H1 (cell line): ENCODE data around the gene COQ8A. TPM values are rescaled to one million over a fixed set of nuclear protein-coding genes. Genes with fewer than 3 reads are reported as not detected.

Experiments
- CTCF ChIA-PET: fragments of 300-600 bp; sonication (Branson Sonifier 250); formaldehyde crosslinking; loops from one replicate; lab custom pipeline; 2021; ENCODE audit not compliant: partially characterized antibody; lab: Charles Lee
- POLR2A ChIA-PET: fragments of 300-600 bp; sonication (Branson Sonifier 250); formaldehyde crosslinking; loops from one replicate; lab custom pipeline; 2021; ENCODE audit warnings: inconsistent platforms; ENCODE audit not compliant: partially characterized antibody; lab: Charles Lee
- DNase-seq, 2 experiments: peaks; one replicate each; pipeline versions ENCODE4 v3.0.0 to v3.0.0-alpha.2; 2010 to 2022; ENCODE audit warnings: low spot score in 2 of 2, low read depth in 1 of 2, mixed read lengths in 1 of 2
- FAIRE-seq: peaks from 2 replicates; lab custom pipeline; 2011; peaks lifted over from hg19 to GRCh38; lab: Jason Lieb, UNC
- H2AFZ ChIP-seq: 2 replicates; pipeline ENCODE4 v1.8.1; 2012; ENCODE audit warnings: low read length, inconsistent platforms
- H2AK5ac ChIP-seq: 2 replicates; pipeline ENCODE4 v1.6.1; 2013; ENCODE audit warnings: low read depth, low read length
- H2BK120ac ChIP-seq: replicated peaks from 2 replicates; pipeline ENCODE3; 2013; ENCODE audit warnings: low read depth, low read length, inconsistent platforms
- H2BK12ac ChIP-seq: 2 replicates; pipeline ENCODE4 v1.6.1; 2013; ENCODE audit warnings: low read depth, low read length
- H2BK15ac ChIP-seq: 2 replicates; pipeline ENCODE4 v1.6.1; 2013; ENCODE audit warnings: low read length
- H2BK20ac ChIP-seq: 2 replicates; pipeline ENCODE4 v1.6.1; 2013; ENCODE audit warnings: low read length
- H2BK5ac ChIP-seq: 2 replicates; pipeline ENCODE4 v1.6.1; 2013; ENCODE audit warnings: low read depth, low read length
- H3K14ac ChIP-seq: 2 replicates; pipeline ENCODE4 v1.6.1; 2013; ENCODE audit warnings: inconsistent platforms; ENCODE audit not compliant: insufficient read length
- H3K18ac ChIP-seq: 2 replicates; pipeline ENCODE4 v1.6.1; 2013; ENCODE audit warnings: low read length; ENCODE audit errors: extremely low read depth
- H3K23ac ChIP-seq: 2 replicates; pipeline ENCODE4 v1.6.1; 2013; ENCODE audit warnings: inconsistent platforms; ENCODE audit not compliant: insufficient read length
- H3K23me2 ChIP-seq: 2 replicates; pipeline ENCODE4 v1.6.1; 2013; ENCODE audit warnings: low read depth, low read length
- H3K27ac ChIP-seq: 2 replicates; pipeline ENCODE4 v1.6.1; 2011; ENCODE audit warnings: low read depth, low read length, inconsistent platforms
- H3K27me3 ChIP-seq, 4 experiments: replicated peaks in 1 of 4; 1 replicate in 1 of 4; 2 replicates in 3 of 4; pipeline versions ENCODE4 v1.6.1 to v1.8.1; 2011 to 2013; ENCODE audit warnings: low read length in 3 of 4, mild to moderate bottlenecking in 3 of 4, inconsistent platforms in 2 of 4, mixed read lengths in 2 of 4, moderate library complexity in 1 of 4; ENCODE audit not compliant: control insufficient read depth in 3 of 4, insufficient read depth in 3 of 4; ENCODE audit errors: extremely low read depth in 1 of 4
- H3K36me3 ChIP-seq, 4 experiments: 2 replicates each; pipeline versions ENCODE4 v1.6.1 to v1.8.1; 2011 to 2013; ENCODE audit warnings: mild to moderate bottlenecking in 4 of 4, low read length in 3 of 4, moderate library complexity in 2 of 4, control low read depth in 1 of 4, inconsistent platforms in 1 of 4; ENCODE audit not compliant: insufficient read depth in 4 of 4, control insufficient read depth in 2 of 4
- H3K4ac ChIP-seq: replicated peaks from 2 replicates; pipeline ENCODE3; 2013; ENCODE audit warnings: low read length, low read depth, mixed read lengths, inconsistent platforms; ENCODE audit not compliant: insufficient read length
- H3K4me1 ChIP-seq, 4 experiments: replicated peaks in 1 of 4; 1 replicate in 1 of 4; 2 replicates in 3 of 4; pipeline versions ENCODE4 v1.6.1 to v1.8.1; 2011 to 2013; ENCODE audit warnings: low read length in 3 of 4, inconsistent platforms in 2 of 4, mixed read lengths in 1 of 4; ENCODE audit not compliant: insufficient read depth in 4 of 4, control insufficient read depth in 3 of 4
- H3K4me2 ChIP-seq, 2 experiments: 2 replicates each; pipeline versions ENCODE4 v1.6.1 to v1.8.1; 2011 to 2013; ENCODE audit warnings: low read depth in 2 of 2, low read length in 2 of 2, control low read depth in 1 of 2, inconsistent platforms in 1 of 2, mild to moderate bottlenecking in 1 of 2; ENCODE audit not compliant: insufficient read depth in 1 of 2
- H3K4me3 ChIP-seq, 4 experiments: fragments of 200-600, 300-600 bp in 1 of 4; sonication (generic), shearing (Covaris generic), sonication (Bioruptor Twin) in 1 of 4; 2 replicates each; pipeline versions ENCODE4 v1.5.1 to v1.8.1; 2011 to 2016; ENCODE audit warnings: low read length in 4 of 4, low read depth in 3 of 4, control low read depth in 2 of 4, inconsistent platforms in 2 of 4, mild to moderate bottlenecking in 2 of 4, mixed read lengths in 1 of 4, moderate library complexity in 1 of 4; ENCODE audit not compliant: insufficient read depth in 2 of 4; ENCODE audit errors: extremely low read depth in 1 of 4
- H3K56ac ChIP-seq: replicated peaks from 2 replicates; pipeline ENCODE3; 2013; ENCODE audit warnings: low read depth, mild to moderate bottlenecking, mixed read lengths, low read length, inconsistent platforms; ENCODE audit not compliant: insufficient read length
- H3K79me1 ChIP-seq: 2 replicates; pipeline ENCODE4 v1.6.1; 2013; ENCODE audit warnings: low read depth, low read length, control low read depth
- H3K79me2 ChIP-seq, 2 experiments: 2 replicates each; pipeline versions ENCODE4 v1.6.1 to v1.8.1; 2012 to 2013; ENCODE audit warnings: low read length in 2 of 2, mild to moderate bottlenecking in 2 of 2, inconsistent platforms in 1 of 2; ENCODE audit not compliant: insufficient read depth in 2 of 2, control insufficient read depth in 1 of 2
- H3K9ac ChIP-seq, 4 experiments: replicated peaks in 1 of 4; 1 replicate in 1 of 4; 2 replicates in 3 of 4; pipeline versions ENCODE4 v1.6.1 to v1.8.1; 2011 to 2013; ENCODE audit warnings: low read depth in 3 of 4, low read length in 3 of 4, control low read depth in 2 of 4, mild to moderate bottlenecking in 2 of 4, moderate library complexity in 2 of 4, inconsistent platforms in 1 of 4; ENCODE audit errors: extremely low read depth in 1 of 4
- H3K9me3 ChIP-seq, 2 experiments: 2 replicates each; pipeline versions ENCODE4 v1.6.1 to v1.8.1; 2012 to 2013; ENCODE audit warnings: mild to moderate bottlenecking in 2 of 2, moderate library complexity in 2 of 2, control low read depth in 1 of 2, inconsistent platforms in 1 of 2, low read depth in 1 of 2, low read length in 1 of 2, mixed read lengths in 1 of 2; ENCODE audit not compliant: insufficient read depth in 2 of 2
- H4K20me1 ChIP-seq, 2 experiments: replicated peaks in 1 of 2; 2 replicates each; pipeline versions ENCODE3 to v1.8.1; 2011 to 2013; ENCODE audit warnings: inconsistent platforms in 2 of 2, low read length in 2 of 2, mild to moderate bottlenecking in 1 of 2; ENCODE audit not compliant: insufficient read depth in 2 of 2, control insufficient read depth in 1 of 2
- H4K5ac ChIP-seq: 2 replicates; pipeline ENCODE4 v1.6.1; 2013; ENCODE audit warnings: low read length, low read depth, mixed read lengths, inconsistent platforms; ENCODE audit not compliant: insufficient read length
- H4K8ac ChIP-seq: 2 replicates; pipeline ENCODE4 v1.8.0; 2013; ENCODE audit warnings: mild to moderate bottlenecking, moderate library complexity, low read length, inconsistent platforms; ENCODE audit not compliant: insufficient read depth; ENCODE audit errors: extremely low read depth
- H4K91ac ChIP-seq: replicated peaks from 2 replicates; pipeline ENCODE3; 2013; ENCODE audit warnings: low read length, mixed read lengths, inconsistent platforms; ENCODE audit not compliant: insufficient read length
- JUN ChIP-seq: IDR thresholded peaks from 2 replicates; pipeline ENCODE4 v1.6.1; 2011; ENCODE audit warnings: low read depth, mild to moderate bottlenecking, improper control_type of control experiment, low read length
- MAX ChIP-seq: IDR thresholded peaks from 2 replicates; pipeline ENCODE4 v1.6.1; 2012; ENCODE audit warnings: inconsistent platforms
- WGBS, 2 experiments: shearing (Covaris generic) in 1 of 2; methylation state at CpG; one replicate each; pipeline versions ENCODE4 v1.1.6 to v1.1.7; 2013 to 2015; ENCODE audit warnings: low lambda C conversion rate in 2 of 2, mixed read lengths in 2 of 2, inconsistent platforms in 1 of 2, low coverage in 1 of 2, missing lambda C conversion rate in 1 of 2; ENCODE audit not compliant: insufficient replicate concordance in 2 of 2, insufficient coverage in 1 of 2, insufficient read length in 1 of 2; ENCODE audit errors: extremely low coverage in 1 of 2, missing lambda C conversion rate in 1 of 2; 5-methylcytosine and 5-hydroxymethylcytosine counted together
- polyA plus RNA-seq, 7 experiments: library from polyadenylated mRNA; depleted of rRNA in 3 of 7; stranded (reverse) in 5 of 7; unstranded in 2 of 7; fragments of >200 nt in 5 of 7; fragments of 200-250 nt in 2 of 7; gene quantifications; 1 replicate in 5 of 7; 2 replicates in 1 of 7; 4 replicates in 1 of 7; pipeline versions ENCODE4 v1.2.1 to v1.2.3, GENCODE V29; 2011 to 2013; ENCODE audit warnings: missing spikeins in 2 of 7, mixed read lengths in 2 of 7
- total RNA-seq: library from RNA; stranded (reverse); fragmentation: NEBNext Ultra II Directional; extraction: Animal tissue kit (Norgen Biotek cat#: 25700); gene quantifications from 2 replicates; pipeline ENCODE4 v1.2.1, GENCODE V29; 2021

The COQ8A gene
- total and polyA plus RNA-seq, 2 of the 8 experiments (the other 6 are each of a cell fraction or from before 2014, with no cell fraction given), result 28.5 to 38.9 TPM

GRCh38 chr1:226945106-226945857 is 5.2 kb downstream of the COQ8A start:
- H3K27me3 ChIP-seq, result peaks cover 0 to 2% (median 0%) of the 10 kb centered on the region in 4 experiments; a peak in 3 of 7 replicates
- no peak overlapping the region for H2BK15ac ChIP-seq
- no peak overlapping the region for H3K4me3 ChIP-seq
- H3K14ac ChIP-seq, result no peak overlapping the region
- H3K9me3 ChIP-seq, result no peaks in the 10 kb centered on the region; a peak in 1 of 4 replicates
- peak overlapping the region; percentile 50; the same call in 1 of the 2 replicates for H2BK12ac ChIP-seq
- no peak overlapping the region for H4K91ac ChIP-seq
- no peak overlapping the region for H3K56ac ChIP-seq
- H3K23ac ChIP-seq, result no peak overlapping the region
- H2AK5ac ChIP-seq, result no peak overlapping the region
- H4K20me1 ChIP-seq, result peaks cover 3 to 4% of the 10 kb centered on the region in 2 experiments
- peaks cover 0 to 82% of the 10 kb centered on the region in 2 experiments; a peak in 2 of 4 replicates for H3K79me2 ChIP-seq
- H2BK20ac ChIP-seq, result no peak overlapping the region
- ChIA-PET CTCF (interaction anchor here (0.8 to 1.1 kb wide), 5 partner anchors 25 to 494 kb away, joined by 3 to 4 read pairs (median 3); no protein-coding TSS in a partner anchor), POLR2A (no interaction called here)
- no peak overlapping the region for H3K4ac ChIP-seq
- peak overlapping the region in 1 of 2 experiments; percentile 39; a peak in 1 of 4 replicates for H3K4me2 ChIP-seq
- 0 out of 2 replicates have a peak overlapping the region, but pooled peaks have one; percentile 60 for H2BK5ac ChIP-seq
- no peak overlapping the region for H3K9ac ChIP-seq
- H3K79me1 ChIP-seq, result peaks cover 12% of the 10 kb centered on the region
- peaks cover 4% of the 10 kb centered on the region for H3K23me2 ChIP-seq
- H2BK120ac ChIP-seq, result no peak overlapping the region
- peaks cover 0 to 11% (median 3%) of the 10 kb centered on the region in 4 experiments; a peak in 6 of 7 replicates for H3K4me1 ChIP-seq
- peak overlapping the region; percentile 39; the same call in 1 of the 2 replicates for H4K8ac ChIP-seq
- DNase-seq (no peak), FAIRE-seq (no peak)
- no peak overlapping the region for H3K27ac ChIP-seq
- 74% methylated on average over 19 of the region's 19 CpGs; no CpG with 5 or more reads in 1 of the 2 experiments for WGBS, 2 experiments
- H2AFZ ChIP-seq, result no peak overlapping the region
- 0 out of 2 replicates have a peak, but pooled peaks have one; percentile 7 for TF ChIP-seq MAX
- no peak for TF ChIP-seq JUN
- no peak overlapping the region for H4K5ac ChIP-seq
- H3K18ac ChIP-seq, result no peak overlapping the region
- H3K36me3 ChIP-seq, result no peaks in the 10 kb centered on the region
